Lung (tissue), 12 donors: ENCODE data around the gene JAK3. TPM values are rescaled to one million over a fixed set of nuclear protein-coding genes. Genes with fewer than 3 reads are reported as not detected.

Experiments
- ATAC-seq: fragments of 200-7000 bp; cut with Tn5 transposase; one replicate; pipeline ENCODE4 v1.9.1; 2020; ENCODE audit warnings: moderate number of reproducible peaks; ENCODE audit not compliant: insufficient read depth, low FRiP score
- DNase-seq, 3 donors: peaks; one replicate each; pipeline ENCODE4 v3.0.0-alpha.2; 2013 to 2017
- H3K27ac ChIP-seq, 2 donors: one replicate each; pipeline ENCODE4 v1.5.1; 2013; ENCODE audit warnings: mild to moderate bottlenecking in 2 of 2, moderate library complexity in 2 of 2, control low read depth in 1 of 2, inconsistent platforms in 1 of 2, low read depth in 1 of 2, low read length in 1 of 2
- H3K27me3 ChIP-seq, 3 donors: one replicate each; pipeline ENCODE4 v1.5.1; 2013; ENCODE audit warnings: low read length in 2 of 3; ENCODE audit not compliant: control insufficient read depth in 3 of 3, insufficient read depth in 3 of 3
- H3K36me3 ChIP-seq, 4 donors: one replicate each; pipeline ENCODE4 v1.5.1; 2013; ENCODE audit warnings: low read length in 4 of 4, mild to moderate bottlenecking in 1 of 4, moderate library complexity in 1 of 4; ENCODE audit not compliant: control insufficient read depth in 4 of 4, insufficient read depth in 4 of 4
- H3K4me1 ChIP-seq, 5 donors: one replicate each; pipeline ENCODE4 v1.5.1; 2013; ENCODE audit warnings: low read length in 5 of 5, mild to moderate bottlenecking in 2 of 5, moderate library complexity in 1 of 5; ENCODE audit not compliant: control insufficient read depth in 5 of 5, insufficient read depth in 5 of 5
- H3K4me3 ChIP-seq: one replicate; pipeline ENCODE4 v1.5.1; 2013; ENCODE audit warnings: mild to moderate bottlenecking, control low read depth, moderate library complexity
- H3K9ac ChIP-seq, 2 donors: one replicate each; pipeline ENCODE4 v1.5.1; 2013; ENCODE audit warnings: low read length in 2 of 2, control low read depth in 1 of 2; ENCODE audit not compliant: insufficient read depth in 1 of 2
- H3K9me3 ChIP-seq, 4 donors: one replicate each; pipeline ENCODE4 v1.5.1; 2013; ENCODE audit warnings: low read length in 3 of 4, mild to moderate bottlenecking in 1 of 4, moderate library complexity in 1 of 4; ENCODE audit not compliant: control insufficient read depth in 4 of 4, insufficient read depth in 3 of 4
- CTCF ChIP-seq: IDR thresholded peaks from 2 replicates; pipeline ENCODE4 v1.5.1; 2012; ENCODE audit warnings: mild to moderate bottlenecking; ENCODE audit errors: control extremely low read depth, extremely low read depth
- WGBS, 2 donors: extraction: QIAGEN DNeasy Blood & Tissue Kit; methylation state at CpG; one replicate each; pipeline ENCODE4 v1.1.7; 2013; 5-methylcytosine and 5-hydroxymethylcytosine counted together
- polyA plus RNA-seq, 2 donors: library from polyadenylated mRNA; stranded (reverse); fragments of 200-250 nt; gene quantifications; one replicate each; pipeline ENCODE4 v1.2.1, GENCODE V29; 2013
- total RNA-seq, 2 donors: library from RNA; depleted of rRNA in 1 of 2; stranded (reverse); fragments of >200 nt in 1 of 2; gene quantifications; one replicate each; pipeline ENCODE4 v1.2.1, GENCODE V29; 2014 to 2021
- donor health status: control.
- donor health status: control.
- donor health status: Bipolar disorder and iron deficiency.
- donor health status: healthy.
- donor health status: DM: yes; HTN: yes; CAD: no.

Gene JAK3
- total and polyA plus RNA-seq, 4 donors: 5.2 to 32.5 (median 18.0) TPM

GRCh38 chr19:17842663-17843291 lies 5.0 kb downstream of the JAK3 start:
- H3K4me3 ChIP-seq: no peak overlapping the region
- H3K4me1 ChIP-seq: peaks cover 0 to 7% (median 0%) of the 10 kb centered on the region in 5 donors
- peaks cover 0 to 18% (median 0%) of the 10 kb centered on the region in 4 donors for H3K36me3 ChIP-seq
- ATAC-seq: no peak
- DNase-seq: no peak
- no peak overlapping the region for H3K9ac ChIP-seq
- peaks cover 0 to 10% (median 0%) of the 10 kb centered on the region in 3 donors for H3K27me3 ChIP-seq
- H3K9me3 ChIP-seq: peaks cover 0 to 2% (median 0%) of the 10 kb centered on the region in 4 donors
- no peak overlapping the region for H3K27ac ChIP-seq
- TF ChIP-seq CTCF: no peak
- whole genome bisulfite sequencing, 2 donors: 74 to 86% methylated on average over 19 to 20 of the region's 20 CpGs

- Histone ChIP-seq H3K36me3 (peaks cover 0 to 20% (median 0%) of the 10 kb centered on the region in 4 donors), H3K27ac (no peak overlapping the region), H3K4me1 (peaks cover 0 to 4% (median 0%) of the 10 kb centered on the region in 5 donors), H3K9ac (no peak overlapping the region), H3K9me3 (peaks cover 0 to 2% (median 0%) of the 10 kb centered on the region in 4 donors), H3K4me3 (no peak overlapping the region), H3K27me3 (peaks cover 0 to 7% (median 0%) of the 10 kb centered on the region in 3 donors)
- ATAC-seq: peak; percentile 49
- TF ChIP-seq CTCF: no peak
- WGBS, 2 donors: 45 to 70% methylated on average over 56 of the region's 56 CpGs
- peak; percentile 79 to 84 (median 79) for DNase-seq
Observed at GRCh38 chr19:17841810-17842662, 5.7 kb downstream of the JAK3 start.

DNA sequence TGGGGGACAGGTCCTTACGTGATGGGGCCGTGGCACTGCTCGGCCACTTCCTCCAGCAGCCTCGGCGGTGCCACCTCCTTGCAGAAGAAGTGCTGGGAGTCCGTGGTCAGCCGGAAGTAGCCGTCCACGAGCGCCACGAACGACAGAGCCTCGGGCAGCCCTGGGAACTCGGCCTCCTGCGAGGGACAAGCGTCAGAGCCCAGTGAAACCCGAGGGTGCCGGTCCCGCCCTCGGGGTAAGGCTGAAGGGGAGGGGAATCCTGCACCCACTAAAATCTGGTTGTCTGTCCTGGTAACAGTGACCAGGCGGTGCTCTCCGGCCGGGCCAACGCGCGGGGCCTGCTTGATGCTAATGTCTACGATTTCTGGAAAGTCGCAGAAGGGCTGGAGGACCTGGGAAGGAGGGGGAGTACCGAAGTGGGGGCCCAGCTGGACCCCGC lies 6.4 kb downstream of the JAK3 start:
- WGBS, 2 donors: 54 to 76% methylated on average over 30 of the region's 30 CpGs
- H3K9ac ChIP-seq: no peak overlapping the region
- peaks cover 0 to 4% (median 0%) of the 10 kb centered on the region in 5 donors for H3K4me1 ChIP-seq
- peaks cover 0 to 7% (median 0%) of the 10 kb centered on the region in 3 donors for H3K27me3 ChIP-seq
- H3K27ac ChIP-seq: no peak overlapping the region
- no peak overlapping the region for H3K4me3 ChIP-seq
- H3K36me3 ChIP-seq: peaks cover 0 to 20% (median 0%) of the 10 kb centered on the region in 4 donors
- peak in 1 of 3 donors; percentile 20 for DNase-seq
- H3K9me3 ChIP-seq: peaks cover 0 to 2% (median 0%) of the 10 kb centered on the region in 4 donors
- no peak for TF ChIP-seq CTCF
- ATAC-seq: no peak
